GM21360 (cell line): ENCODE results near the gene DHX38.

Experiments
- ATAC-seq: cut with Tn5 transposase; IDR thresholded peaks from one replicate; pipeline ENCODE4 v1.9.1; 2021; ENCODE audit warnings: mild to moderate bottlenecking, moderate library complexity; ENCODE audit not compliant: unreplicated experiment

Gene DHX38

GRCh38 chr16:72083778-72084404 is 9.8 kb upstream of the DHX38 start:
- no peak for ATAC-seq

- ATAC-seq: no peak
These were observed 9.2 kb upstream of the DHX38 start for GRCh38 chr16:72084445-72084844.

- ATAC-seq: no peak
These were observed 8.6 kb upstream of the DHX38 start for GRCh38 chr16:72085002-72085401.

- no peak for ATAC-seq
These were observed 2.4 kb upstream of the DHX38 start for GRCh38 chr16:72091217-72091616.

- ATAC-seq: no peak
These were observed 707 bp upstream of the DHX38 start for GRCh38 chr16:72092832-72093447.

GRCh38 chr16:72094266-72094610 is 591 bp downstream of the DHX38 start:
- no peak for ATAC-seq

- no peak for ATAC-seq
These were observed 5.3 kb downstream of the DHX38 start for GRCh38 chr16:72098936-72099335.

GRCh38 chr16:72099377-72099818 is 5.8 kb downstream of the DHX38 start:
- no peak for ATAC-seq

- ATAC-seq: no peak
These were observed 7.5 kb downstream of the DHX38 start for GRCh38 chr16:72101195-72101594.

GRCh38 chr16:72104905-72105304 is 11.3 kb downstream of the DHX38 start:
- ATAC-seq: no peak

GRCh38 chr16:72105978-72106377 is 12.3 kb downstream of the DHX38 start:
- ATAC-seq: no peak

- ATAC-seq: no peak
These were observed 13.7 kb downstream of the DHX38 start for GRCh38 chr16:72107371-72107770.

GRCh38 chr16:72108353-72109102 is 14.9 kb downstream of the DHX38 start:
- no peak for ATAC-seq

GRCh38 chr16:72109300-72109699 is 15.7 kb downstream of the DHX38 start:
- ATAC-seq: no peak

- no peak for ATAC-seq
These were observed 16.4 kb downstream of the DHX38 start for GRCh38 chr16:72109966-72110530.

GRCh38 chr16:72110662-72111615 is 17.3 kb downstream of the DHX38 start:
- ATAC-seq: no peak

GRCh38 chr16:72111657-72112451 is 18.2 kb downstream of the DHX38 start:
- ATAC-seq: no peak

GRCh38 chr16:72112452-72112792 is 18.8 kb downstream of the DHX38 start:
- ATAC-seq: no peak

- no peak for ATAC-seq
These were observed 19.4 kb downstream of the DHX38 start for GRCh38 chr16:72112906-72113615.

- ATAC-seq: no peak
These were observed 19.9 kb downstream of the DHX38 start for GRCh38 chr16:72113616-72113945.
